ENCODE measurements around the gene MAGED4B.

The MAGED4B gene

DNA sequence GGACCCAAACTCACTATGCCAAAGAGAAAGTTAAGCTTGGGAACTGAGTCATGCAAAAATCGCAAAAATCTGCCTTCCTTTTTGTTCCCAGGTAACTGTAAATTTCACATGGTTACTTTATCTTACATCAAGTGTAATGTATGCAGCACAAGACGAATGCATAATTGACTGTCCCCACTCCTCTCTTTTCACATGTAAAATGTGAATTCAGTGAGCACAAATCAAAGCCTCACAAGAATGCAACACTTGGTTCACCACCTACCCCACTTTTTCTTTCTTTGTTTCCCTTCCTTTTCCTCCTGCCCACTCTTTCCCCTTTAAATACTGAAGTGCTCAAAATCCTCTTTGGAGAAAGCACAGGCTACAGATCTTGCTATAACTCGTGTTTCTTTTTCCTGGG is 53.2 kb downstream of the MAGED4B start:
- no peak for DNase-seq (ENCODE audit: low read depth)
- no peak overlapping the region for H3K4me3 ChIP-seq (ENCODE audit: low read depth, low read length)
- TF ChIP-seq, protein P1, sequence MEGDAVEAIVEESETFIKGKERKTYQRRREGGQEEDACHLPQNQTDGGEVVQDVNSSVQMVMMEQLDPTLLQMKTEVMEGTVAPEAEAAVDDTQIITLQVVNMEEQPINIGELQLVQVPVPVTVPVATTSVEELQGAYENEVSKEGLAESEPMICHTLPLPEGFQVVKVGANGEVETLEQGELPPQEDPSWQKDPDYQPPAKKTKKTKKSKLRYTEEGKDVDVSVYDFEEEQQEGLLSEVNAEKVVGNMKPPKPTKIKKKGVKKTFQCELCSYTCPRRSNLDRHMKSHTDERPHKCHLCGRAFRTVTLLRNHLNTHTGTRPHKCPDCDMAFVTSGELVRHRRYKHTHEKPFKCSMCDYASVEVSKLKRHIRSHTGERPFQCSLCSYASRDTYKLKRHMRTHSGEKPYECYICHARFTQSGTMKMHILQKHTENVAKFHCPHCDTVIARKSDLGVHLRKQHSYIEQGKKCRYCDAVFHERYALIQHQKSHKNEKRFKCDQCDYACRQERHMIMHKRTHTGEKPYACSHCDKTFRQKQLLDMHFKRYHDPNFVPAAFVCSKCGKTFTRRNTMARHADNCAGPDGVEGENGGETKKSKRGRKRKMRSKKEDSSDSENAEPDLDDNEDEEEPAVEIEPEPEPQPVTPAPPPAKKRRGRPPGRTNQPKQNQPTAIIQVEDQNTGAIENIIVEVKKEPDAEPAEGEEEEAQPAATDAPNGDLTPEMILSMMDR (IDR thresholded peaks at IDR 0.05; ENCODE audit: control insufficient read depth, extremely low read depth, insufficient read depth): no peak

Data from LNCaP clone FGC (cell line).